ENCODE data around the gene IRGC. TPM values are rescaled to one million over a fixed set of nuclear protein-coding genes. Genes with fewer than 3 reads are reported as not detected.
A peak's percentile ranks its signal among the peaks of the same experiment; 100 is the strongest.

The IRGC gene
- total and polyA plus RNA-seq, 11 donors = not detected

DNA sequence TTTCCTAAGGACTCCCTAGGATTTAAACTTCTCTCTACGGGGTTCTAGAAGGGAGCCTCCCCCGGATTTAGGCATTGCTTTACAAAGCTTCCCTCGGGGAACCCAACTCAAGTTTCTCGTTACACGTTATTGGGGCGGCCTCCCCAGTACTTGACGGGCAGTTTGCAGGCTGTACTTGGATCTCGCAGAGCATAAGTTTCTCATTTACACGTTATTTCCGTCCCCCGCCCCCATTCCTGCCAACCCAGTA lies 38.3 kb downstream of the IRGC start:
- Histone ChIP-seq H3K27me3 (no peaks in the 10 kb centered on the region), H3K4me1 (peaks cover 0 to 58% (median 18%) of the 10 kb centered on the region in 12 donors), H3K4me3 (peak overlapping the region; percentile 60 to 91 (median 73)), H3K9me3 (no peaks in the 10 kb centered on the region), H3K27ac (peak overlapping the region; percentile 95 to 100 (median 98)), H3K36me3 (peaks cover 0 to 31% (median 22%) of the 10 kb centered on the region in 9 donors)
- 0 to 2% (median 1%) methylated on average over 11 of the region's 11 CpGs for WGBS, 4 donors
- ATAC-seq (no peak), DNase-seq (no peak)
- intact Hi-C loops (cut with DNase I) = loop anchor here in 1 of 10 donors (5.0 kb wide), 1 partner anchor 87 kb away; no protein-coding TSS in a partner anchor
- no peak for TF ChIP-seq POLR2A (IDR thresholded peaks at IDR 0.05)
- TF ChIP-seq, protein P1, sequence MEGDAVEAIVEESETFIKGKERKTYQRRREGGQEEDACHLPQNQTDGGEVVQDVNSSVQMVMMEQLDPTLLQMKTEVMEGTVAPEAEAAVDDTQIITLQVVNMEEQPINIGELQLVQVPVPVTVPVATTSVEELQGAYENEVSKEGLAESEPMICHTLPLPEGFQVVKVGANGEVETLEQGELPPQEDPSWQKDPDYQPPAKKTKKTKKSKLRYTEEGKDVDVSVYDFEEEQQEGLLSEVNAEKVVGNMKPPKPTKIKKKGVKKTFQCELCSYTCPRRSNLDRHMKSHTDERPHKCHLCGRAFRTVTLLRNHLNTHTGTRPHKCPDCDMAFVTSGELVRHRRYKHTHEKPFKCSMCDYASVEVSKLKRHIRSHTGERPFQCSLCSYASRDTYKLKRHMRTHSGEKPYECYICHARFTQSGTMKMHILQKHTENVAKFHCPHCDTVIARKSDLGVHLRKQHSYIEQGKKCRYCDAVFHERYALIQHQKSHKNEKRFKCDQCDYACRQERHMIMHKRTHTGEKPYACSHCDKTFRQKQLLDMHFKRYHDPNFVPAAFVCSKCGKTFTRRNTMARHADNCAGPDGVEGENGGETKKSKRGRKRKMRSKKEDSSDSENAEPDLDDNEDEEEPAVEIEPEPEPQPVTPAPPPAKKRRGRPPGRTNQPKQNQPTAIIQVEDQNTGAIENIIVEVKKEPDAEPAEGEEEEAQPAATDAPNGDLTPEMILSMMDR (IDR thresholded peaks at IDR 0.05) = no peak

- DNase-seq (peak; percentile 98 to 100 (median 99)), ATAC-seq (peak; percentile 92 to 96 (median 94))
- Histone ChIP-seq H3K27me3 (no peaks in the 10 kb centered on the region), H3K9me3 (no peaks in the 10 kb centered on the region), H3K4me1 (peaks cover 0 to 63% (median 18%) of the 10 kb centered on the region in 12 donors), H3K4me3 (peak within 1 kb of the TSS; percentile 60 to 91 (median 73)), H3K27ac (peak within 1 kb of the TSS; percentile 95 to 100 (median 98)), H3K36me3 (peaks cover 0 to 26% (median 17%) of the 10 kb centered on the region in 9 donors)
- intact Hi-C loops (cut with DNase I) = loop anchor here in 1 of 10 donors (5.0 kb wide), 1 partner anchor 87 kb away; no protein-coding TSS in a partner anchor
- TF ChIP-seq, protein P1 (IDR thresholded peaks at IDR 0.05) = no peak
- peak in 1 of 2 donors; percentile 77 for TF ChIP-seq POLR2A (IDR thresholded peaks at IDR 0.05)
- WGBS, 4 donors = 0 to 1% (median 1%) methylated on average over 56 to 79 of the region's 79 CpGs
These were observed 38.8 kb downstream of the IRGC start, which contains the start of gene SMG9 for GRCh38 chr19:43754503-43755255. Gene SMG9, minus strand, starts transcription at chr19:43754962. Its CDS starts 4,221 bp downstream, at chr19:43750741.

GRCh38 chr19:43755256-43755801 lies 39.5 kb downstream of the IRGC start:
- Histone ChIP-seq H3K9me3 (no peaks in the 10 kb centered on the region), H3K4me1 (peaks cover 0 to 64% (median 18%) of the 10 kb centered on the region in 12 donors), H3K27me3 (no peaks in the 10 kb centered on the region), H3K4me3 (peak overlapping the region; percentile 60 to 91 (median 73)), H3K27ac (peak overlapping the region; percentile 95 to 100 (median 98)), H3K36me3 (peaks cover 0 to 19% (median 11%) of the 10 kb centered on the region in 9 donors)
- intact Hi-C loops (cut with DNase I) = no loop called here
- 1% methylated on average over 28 of the region's 28 CpGs for WGBS, 4 donors
- TF ChIP-seq, protein P1 (IDR thresholded peaks at IDR 0.05) = no peak
- TF ChIP-seq POLR2A (IDR thresholded peaks at IDR 0.05) = no peak
- ATAC-seq = peak; percentile 40 to 75 (median 66)
- DNase-seq = peak; percentile 86 to 93 (median 88)

GRCh38 chr19:43759515-43759914 lies 43.6 kb downstream of the IRGC start:
- WGBS, 4 donors = 72 to 78% (median 75%) methylated on average over 5 of the region's 5 CpGs
- Histone ChIP-seq H3K4me3 (no peak overlapping the region), H3K27ac (peak overlapping the region in 1 of 12 donors; percentile 27), H3K27me3 (no peaks in the 10 kb centered on the region), H3K9me3 (no peaks in the 10 kb centered on the region), H3K4me1 (peaks cover 0 to 55% (median 6%) of the 10 kb centered on the region in 12 donors), H3K36me3 (no peaks in the 10 kb centered on the region)
- TF ChIP-seq POLR2A (IDR thresholded peaks at IDR 0.05) = no peak
- TF ChIP-seq, protein P1 (IDR thresholded peaks at IDR 0.05) = no peak
- ATAC-seq (no peak), DNase-seq (peak in 1 of 5 donors; percentile 14)
- intact Hi-C loops (cut with DNase I) = no loop called here

All from heart left ventricle (tissue), 16 donors.